ENCODE data around the gene POU3F3.

DNA sequence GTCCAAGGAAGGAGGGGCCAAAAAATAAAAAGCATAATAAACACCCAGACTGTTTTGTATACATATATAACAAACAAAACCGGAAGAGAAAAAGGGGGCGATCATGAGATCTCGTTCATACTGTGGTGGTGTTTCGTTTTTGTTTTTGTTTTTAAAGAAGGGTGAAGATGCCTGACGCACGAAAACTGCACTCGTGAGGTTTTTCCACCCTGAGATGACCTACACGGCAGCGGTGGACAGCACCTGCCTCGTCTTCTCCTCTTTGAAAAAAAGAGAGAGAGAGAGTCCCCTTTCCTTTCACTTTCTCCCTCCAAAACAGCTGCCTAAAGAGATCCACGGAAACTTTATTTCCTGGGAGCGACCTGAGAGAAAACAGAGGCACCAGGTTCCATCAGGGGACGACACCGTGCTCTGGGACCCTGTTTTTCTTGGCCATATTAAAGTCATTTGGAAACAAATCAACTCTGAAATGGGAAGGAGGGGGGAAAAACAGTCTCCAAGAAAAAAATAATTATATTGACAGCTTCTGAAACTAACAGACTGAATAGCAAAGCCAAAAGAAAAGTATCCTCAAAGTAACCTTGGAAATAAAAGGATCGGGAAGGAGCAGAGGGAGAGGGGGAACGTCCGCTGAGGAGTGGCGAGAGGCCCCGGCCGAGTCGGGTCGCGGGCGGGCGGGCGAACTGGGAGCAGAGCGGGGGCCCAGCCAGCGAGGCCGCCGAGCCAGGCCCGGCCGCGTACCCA, 3.5 kb downstream of the POU3F3 start:
- TF ChIP-seq, protein P1, sequence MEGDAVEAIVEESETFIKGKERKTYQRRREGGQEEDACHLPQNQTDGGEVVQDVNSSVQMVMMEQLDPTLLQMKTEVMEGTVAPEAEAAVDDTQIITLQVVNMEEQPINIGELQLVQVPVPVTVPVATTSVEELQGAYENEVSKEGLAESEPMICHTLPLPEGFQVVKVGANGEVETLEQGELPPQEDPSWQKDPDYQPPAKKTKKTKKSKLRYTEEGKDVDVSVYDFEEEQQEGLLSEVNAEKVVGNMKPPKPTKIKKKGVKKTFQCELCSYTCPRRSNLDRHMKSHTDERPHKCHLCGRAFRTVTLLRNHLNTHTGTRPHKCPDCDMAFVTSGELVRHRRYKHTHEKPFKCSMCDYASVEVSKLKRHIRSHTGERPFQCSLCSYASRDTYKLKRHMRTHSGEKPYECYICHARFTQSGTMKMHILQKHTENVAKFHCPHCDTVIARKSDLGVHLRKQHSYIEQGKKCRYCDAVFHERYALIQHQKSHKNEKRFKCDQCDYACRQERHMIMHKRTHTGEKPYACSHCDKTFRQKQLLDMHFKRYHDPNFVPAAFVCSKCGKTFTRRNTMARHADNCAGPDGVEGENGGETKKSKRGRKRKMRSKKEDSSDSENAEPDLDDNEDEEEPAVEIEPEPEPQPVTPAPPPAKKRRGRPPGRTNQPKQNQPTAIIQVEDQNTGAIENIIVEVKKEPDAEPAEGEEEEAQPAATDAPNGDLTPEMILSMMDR (IDR thresholded peaks at IDR 0.05) = no peak
- TF ChIP-seq POLR2A (IDR thresholded peaks at IDR 0.05) = no peak
- no peak for TF ChIP-seq EP300 (IDR thresholded peaks at IDR 0.05)
- TF ChIP-seq POLR2AphosphoS5 (IDR thresholded peaks at IDR 0.05) = no peak
